Right lobe of liver (tissue), 6 donors: ENCODE measurements around the gene FMNL2. TPM values are rescaled to one million over a fixed set of nuclear protein-coding genes. Genes with fewer than 3 reads are reported as not detected.

Experiments used
- ATAC-seq, 4 donors: fragments of 200-7000 bp; cut with Tn5 transposase; one replicate each; pipeline ENCODE4 v1.9.1; 2020; ENCODE audit warnings: mild to moderate bottlenecking in 4 of 4, moderate library complexity in 4 of 4
- DNase-seq, 3 donors: peaks; one replicate each; pipeline ENCODE4 v3.0.0-alpha.2; 2020
- H3K27ac ChIP-seq, 3 donors: fragments of 200-600 bp; one replicate each; pipeline ENCODE4 v1.8.0; 2022
- H3K27me3 ChIP-seq, 2 donors: fragments of 200-600 bp; one replicate each; pipeline ENCODE4 v1.8.0; 2022
- H3K36me3 ChIP-seq, 4 donors: fragments of 200-600 bp; sonication (generic) in 1 of 4; one replicate each; pipeline versions ENCODE4 v1.5.1 to v1.8.0; 2017 to 2022; ENCODE audit warnings: control low read depth in 1 of 4
- H3K4me1 ChIP-seq, 4 donors: fragments of 200-600 bp; sonication (generic) in 1 of 4; one replicate each; pipeline versions ENCODE4 v1.5.1 to v1.8.0; 2017 to 2022; ENCODE audit warnings: control low read depth in 1 of 4
- H3K4me3 ChIP-seq, 3 donors: fragments of 200-600 bp; one replicate each; pipeline ENCODE4 v1.8.0; 2022
- H3K9me3 ChIP-seq, 4 donors: fragments of 200-600 bp; sonication (generic) in 1 of 4; one replicate each; pipeline versions ENCODE4 v1.5.1 to v1.8.0; 2017 to 2022; ENCODE audit warnings: control low read depth in 1 of 4
- CTCF ChIP-seq, 4 donors: fragments of 200-600 bp in 3 of 4; fragments of 450-650 bp in 1 of 4; IDR thresholded peaks; one replicate each; pipeline versions ENCODE4 v1.5.1 to v1.8.0; 2016 to 2022; ENCODE audit warnings: antibody characterized with exemption in 4 of 4, mild to moderate bottlenecking in 2 of 4
- POLR2A ChIP-seq: fragments of 450-650 bp; IDR thresholded peaks from one replicate; pipeline ENCODE4 v1.6.1; 2017; ENCODE audit warnings: antibody characterized with exemption, mild to moderate bottlenecking
- WGBS: methylation state at CpG from one replicate; pipeline ENCODE4 v1.1.6; 2018; ENCODE audit warnings: low coverage, low lambda C conversion rate; ENCODE audit not compliant: insufficient coverage; ENCODE audit errors: missing lambda C conversion rate; 5-methylcytosine and 5-hydroxymethylcytosine counted together
- intact Hi-C, 2 donors: fragments of 100-400 bp; cut with DNase I; formaldehyde crosslinking; loops; one replicate each; pipeline versions ENCODE4 v1.11.2 to v1.14.1; 2022
- total RNA-seq, 6 experiments: library from RNA; depleted of rRNA in 2 of 6; stranded (reverse); fragments of >200 nt in 2 of 6; fragmentation: NEBNext Ultra II Directional in 3 of 6; extraction: Animal tissue kit (Norgen Biotek cat#: 25700) in 3 of 6; gene quantifications; one replicate each; pipeline versions ENCODE4 v1.1.0 to v1.2.4, GENCODE V29; 2016 to 2023
- donor health status: DM: no; HTN: yes; CAD: no.
- donor health status: DM: no; HTN: no; CAD: no.
- donor health status: DM: no; HTN: no; CAD: no.
- donor health status: DM: no; HTN: yes; CAD: no.
- donor health status: DM: no; HTN: yes; CAD: no.

FMNL2 gene
- total RNA-seq, 6 experiments from 2014 or later, result 3.5 to 12.1 (median 7.1) TPM

GRCh38 chr2:152336119-152336853 lies 1.3 kb downstream of the FMNL2 start:
- TF ChIP-seq POLR2A, result no peak
- TF ChIP-seq CTCF (IDR thresholded peaks at IDR 0.05), result no peak
- Histone ChIP-seq H3K4me3 (peak overlapping the region; percentile 82 to 89 (median 87)), H3K27ac (peak overlapping the region; percentile 60 to 69 (median 63)), H3K4me1 (peaks cover 0 to 5% (median 0%) of the 10 kb centered on the region in 4 donors), H3K27me3 (no peaks in the 10 kb centered on the region), H3K9me3 (no peaks in the 10 kb centered on the region), H3K36me3 (no peaks in the 10 kb centered on the region)
- DNase-seq, result peak; percentile 48 to 53 (median 48)
- intact Hi-C loops, result no loop called here
- peak; percentile 33 to 57 (median 48) for ATAC-seq
- WGBS, result 8% methylated on average over 9 of the region's 42 CpGs

- intact Hi-C loops, result no loop called here
- ATAC-seq (no peak), DNase-seq (no peak)
- Histone ChIP-seq H3K9me3 (no peaks in the 10 kb centered on the region), H3K27me3 (no peaks in the 10 kb centered on the region), H3K36me3 (no peaks in the 10 kb centered on the region), H3K4me3 (peak overlapping the region; percentile 82 to 89 (median 87)), H3K4me1 (peaks cover 0 to 5% (median 0%) of the 10 kb centered on the region in 4 donors), H3K27ac (peak overlapping the region; percentile 60 to 69 (median 63))
- TF ChIP-seq POLR2A (no peak), CTCF (IDR thresholded peaks at IDR 0.05) (no peak)
- 47% methylated on average over 8 of the region's 12 CpGs for WGBS
Measured at GRCh38 chr2:152336854-152337510, 2.0 kb downstream of the FMNL2 start.

- no peaks in the 10 kb centered on the region for H3K36me3 ChIP-seq
- H3K27ac ChIP-seq, result no peak overlapping the region
- no peak overlapping the region for H3K4me3 ChIP-seq
- WGBS, result 57% methylated on average over 2 of the region's 2 CpGs
- H3K9me3 ChIP-seq, result no peaks in the 10 kb centered on the region
- no peak for ATAC-seq
- intact Hi-C loops, result no loop called here
- no peak for DNase-seq
- TF ChIP-seq CTCF (IDR thresholded peaks at IDR 0.05) (no peak), POLR2A (no peak)
- peaks cover 0 to 5% (median 0%) of the 10 kb centered on the region in 4 donors for H3K4me1 ChIP-seq
- H3K27me3 ChIP-seq, result no peaks in the 10 kb centered on the region
Measured at GRCh38 chr2:152337511-152337903, 2.5 kb downstream of the FMNL2 start.

- peaks cover 0 to 5% (median 0%) of the 10 kb centered on the region in 4 donors for H3K4me1 ChIP-seq
- H3K9me3 ChIP-seq, result no peaks in the 10 kb centered on the region
- H3K27me3 ChIP-seq, result no peaks in the 10 kb centered on the region
- H3K27ac ChIP-seq, result no peak overlapping the region
- no peak overlapping the region for H3K4me3 ChIP-seq
- no peaks in the 10 kb centered on the region for H3K36me3 ChIP-seq
- no peak for DNase-seq
- no peak for ATAC-seq
- intact Hi-C loops, result no loop called here
- 67% methylated on average over 2 of the region's 2 CpGs for WGBS
- TF ChIP-seq POLR2A, result no peak
- no peak for TF ChIP-seq CTCF (IDR thresholded peaks at IDR 0.05)
Measured at GRCh38 chr2:152339556-152340286, 4.7 kb downstream of the FMNL2 start.
